Measurements from ENCODE around the gene MAPRE2. TPM values are rescaled to one million over a fixed set of nuclear protein-coding genes. Genes with fewer than 3 reads are reported as not detected.

The MAPRE2 gene
- total RNA-seq, 1 experiment from 2014 or later, result 9.1 TPM

GRCh38 chr18:35097195-35097594 lies 56.0 kb downstream of the MAPRE2 start:
- no peak for TF ChIP-seq CTCF (conservative IDR thresholded peaks at IDR 0.05)
- no peak for TF ChIP-seq EZH2 (IDR thresholded peaks at IDR 0.05; ENCODE audit: low read depth)
- no peaks in the 10 kb centered on the region for H3K4me1 ChIP-seq (replicated peaks; ENCODE audit: insufficient read depth)
- no peaks in the 10 kb centered on the region for H3K27me3 ChIP-seq (ENCODE audit: insufficient read depth, low read depth)
- no peaks in the 10 kb centered on the region for H3K9me2 ChIP-seq (ENCODE audit: insufficient read depth)
- H3K36me3 ChIP-seq (ENCODE audit: low read depth), result no peaks in the 10 kb centered on the region
- no peak overlapping the region for H3K4me3 ChIP-seq
- no peak for DNase-seq
- no TSS peak for BruUV-seq (replicated peaks)
- H2AFZ ChIP-seq, result no peak overlapping the region
- H3K79me2 ChIP-seq (ENCODE audit: low read depth), result no peaks in the 10 kb centered on the region
- H3K4me2 ChIP-seq, result no peak overlapping the region
- H3F3A ChIP-seq (ENCODE audit: insufficient read depth, low read depth), result no peaks in the 10 kb centered on the region
- H3K27ac ChIP-seq, result no peak overlapping the region
- intact Hi-C loops (cut with micrococcal nuclease; ENCODE audit: unreplicated experiment), result no loop called here
- H3K9me3 ChIP-seq (ENCODE audit: insufficient read depth, low read depth), result no peaks in the 10 kb centered on the region
- CTCF ChIA-PET, result no interaction called here
- POLR2A ChIA-PET (ENCODE audit: unreplicated experiment), result no interaction called here
- H4K20me1 ChIP-seq (ENCODE audit: insufficient read depth), result no peaks in the 10 kb centered on the region

- no peaks in the 10 kb centered on the region for H3K9me3 ChIP-seq (ENCODE audit: insufficient read depth, low read depth)
- no peaks in the 10 kb centered on the region for H3K4me1 ChIP-seq (replicated peaks; ENCODE audit: insufficient read depth)
- TF ChIP-seq EZH2 (IDR thresholded peaks at IDR 0.05; ENCODE audit: low read depth), result no peak
- no peak for TF ChIP-seq CTCF (conservative IDR thresholded peaks at IDR 0.05)
- no peaks in the 10 kb centered on the region for H3K27me3 ChIP-seq (ENCODE audit: insufficient read depth, low read depth)
- H3K27ac ChIP-seq, result no peak overlapping the region
- no peak overlapping the region for H3K4me2 ChIP-seq
- intact Hi-C loops (cut with micrococcal nuclease; ENCODE audit: unreplicated experiment), result no loop called here
- H3F3A ChIP-seq (ENCODE audit: insufficient read depth, low read depth), result no peaks in the 10 kb centered on the region
- no peak overlapping the region for H3K4me3 ChIP-seq
- no peaks in the 10 kb centered on the region for H3K9me2 ChIP-seq (ENCODE audit: insufficient read depth)
- H2AFZ ChIP-seq, result no peak overlapping the region
- ChIA-PET CTCF (no interaction called here), POLR2A (ENCODE audit: unreplicated experiment) (interaction anchor here (0.6 kb wide), 1 partner anchor 57 kb away, joined by 3 read pairs; the partner anchor contains the start of gene MAPRE2)
- DNase-seq, result no peak
- no peaks in the 10 kb centered on the region for H3K79me2 ChIP-seq (ENCODE audit: low read depth)
- no TSS peak for BruUV-seq (replicated peaks)
- no peaks in the 10 kb centered on the region for H4K20me1 ChIP-seq (ENCODE audit: insufficient read depth)
- no peaks in the 10 kb centered on the region for H3K36me3 ChIP-seq (ENCODE audit: low read depth)
Observed at GRCh38 chr18:35097763-35098162, 56.5 kb downstream of the MAPRE2 start.

DNA sequence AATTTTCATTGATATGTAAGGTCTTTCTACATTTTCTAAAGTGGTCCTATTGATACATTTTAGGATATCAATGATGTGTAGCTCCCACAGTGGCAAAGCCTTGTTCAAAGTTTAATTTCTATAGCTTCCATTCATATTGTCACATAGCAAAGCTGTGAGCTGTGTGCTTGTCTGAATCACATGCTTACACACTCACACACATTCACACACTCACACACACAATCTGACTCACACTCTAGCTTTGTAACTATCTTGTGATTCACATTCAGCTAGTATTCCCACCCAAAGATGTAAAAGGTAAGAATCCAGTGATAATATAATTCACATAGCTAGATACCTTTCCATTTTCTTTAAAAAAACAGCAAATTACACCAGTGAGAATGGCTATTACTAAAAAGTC lies 58.7 kb downstream of the MAPRE2 start:
- CTCF ChIA-PET, result no interaction called here
- H3K27me3 ChIP-seq (ENCODE audit: insufficient read depth, low read depth), result no peaks in the 10 kb centered on the region
- no peak for TF ChIP-seq EZH2 (IDR thresholded peaks at IDR 0.05; ENCODE audit: low read depth)
- TF ChIP-seq CTCF (conservative IDR thresholded peaks at IDR 0.05), result no peak
- H3K9me3 ChIP-seq (ENCODE audit: insufficient read depth, low read depth), result no peaks in the 10 kb centered on the region
- H3K79me2 ChIP-seq (ENCODE audit: low read depth), result no peaks in the 10 kb centered on the region
- H3F3A ChIP-seq (ENCODE audit: insufficient read depth, low read depth), result no peaks in the 10 kb centered on the region
- no peak for DNase-seq
- BruUV-seq (replicated peaks), result no TSS peak
- no peaks in the 10 kb centered on the region for H3K4me1 ChIP-seq (replicated peaks; ENCODE audit: insufficient read depth)
- no peaks in the 10 kb centered on the region for H4K20me1 ChIP-seq (ENCODE audit: insufficient read depth)
- no peaks in the 10 kb centered on the region for H3K36me3 ChIP-seq (ENCODE audit: low read depth)
- no peak overlapping the region for H3K4me2 ChIP-seq
- H2AFZ ChIP-seq, result no peak overlapping the region
- intact Hi-C loops (cut with micrococcal nuclease; ENCODE audit: unreplicated experiment), result no loop called here
- POLR2A ChIA-PET (ENCODE audit: unreplicated experiment), result no interaction called here
- no peak overlapping the region for H3K4me3 ChIP-seq
- no peaks in the 10 kb centered on the region for H3K9me2 ChIP-seq (ENCODE audit: insufficient read depth)
- H3K27ac ChIP-seq, result no peak overlapping the region

All from PC-9 (cell line).